ENCODE results near the gene HOXB6. TPM values are rescaled to one million over a fixed set of nuclear protein-coding genes. Genes with fewer than 3 reads are reported as not detected.

HOXB6 gene
- total and polyA plus RNA-seq, 2 donors, result 3.1 to 4.0 TPM

DNA sequence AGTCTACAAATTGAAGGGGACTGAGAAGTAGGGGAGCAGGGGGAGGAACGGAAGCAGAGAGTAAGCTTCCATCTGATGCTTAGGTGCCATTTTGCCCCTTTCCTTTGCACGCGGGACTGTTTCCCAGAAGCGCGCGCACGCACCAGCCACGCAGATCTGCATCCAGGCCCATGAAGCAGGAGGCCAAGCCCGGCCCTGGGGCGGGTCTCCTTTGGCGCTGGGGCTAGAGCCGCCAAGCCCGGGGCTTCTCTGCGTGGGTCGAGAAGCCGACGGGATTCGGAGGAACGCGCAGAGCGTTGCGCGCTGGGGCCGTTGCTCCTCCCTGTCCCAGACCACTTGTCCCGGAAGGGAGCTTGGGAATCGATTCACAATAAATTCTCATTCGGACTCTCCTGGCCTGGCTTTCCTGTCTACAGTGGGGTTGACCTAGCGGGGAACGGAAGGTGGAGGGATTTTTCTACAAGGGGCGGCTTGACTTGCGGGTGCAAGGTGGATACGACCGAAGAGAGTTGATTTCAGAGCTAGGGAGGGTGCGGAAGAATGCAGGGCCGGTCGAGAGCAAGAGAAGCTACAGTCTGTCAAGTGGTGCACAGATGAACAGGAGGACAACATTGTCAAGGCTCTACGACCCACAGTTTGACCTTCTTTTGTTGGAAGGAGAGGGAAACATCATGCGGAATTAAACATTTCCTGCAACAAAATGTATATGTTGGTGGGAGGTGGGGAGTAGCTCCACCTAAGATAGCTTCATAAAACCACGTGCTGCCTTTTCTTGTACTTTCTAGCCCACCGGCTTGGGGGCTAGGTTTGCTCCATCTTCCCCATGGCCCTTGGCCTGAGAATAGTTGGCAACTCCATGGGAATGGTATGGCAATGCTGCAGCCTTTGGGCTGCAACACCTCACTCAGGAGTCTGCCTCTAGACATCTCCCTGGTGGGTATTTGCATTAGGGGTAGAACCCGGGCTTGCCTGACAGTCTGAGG, 16.9 kb upstream of the HOXB6 start:
- Histone ChIP-seq H3K4me1 (ENCODE audit: insufficient read depth) (no peaks in the 10 kb centered on the region), H3K27ac (ENCODE audit: low read depth) (no peak overlapping the region), H3K4me3 (ENCODE audit: low read depth, low read length) (no peak overlapping the region), H3K36me3 (ENCODE audit: insufficient read depth) (no peaks in the 10 kb centered on the region)
- 28% methylated on average over 41 of the region's 41 CpGs for WGBS
- no peak for DNase-seq (ENCODE audit: extremely low spot score)

DNA sequence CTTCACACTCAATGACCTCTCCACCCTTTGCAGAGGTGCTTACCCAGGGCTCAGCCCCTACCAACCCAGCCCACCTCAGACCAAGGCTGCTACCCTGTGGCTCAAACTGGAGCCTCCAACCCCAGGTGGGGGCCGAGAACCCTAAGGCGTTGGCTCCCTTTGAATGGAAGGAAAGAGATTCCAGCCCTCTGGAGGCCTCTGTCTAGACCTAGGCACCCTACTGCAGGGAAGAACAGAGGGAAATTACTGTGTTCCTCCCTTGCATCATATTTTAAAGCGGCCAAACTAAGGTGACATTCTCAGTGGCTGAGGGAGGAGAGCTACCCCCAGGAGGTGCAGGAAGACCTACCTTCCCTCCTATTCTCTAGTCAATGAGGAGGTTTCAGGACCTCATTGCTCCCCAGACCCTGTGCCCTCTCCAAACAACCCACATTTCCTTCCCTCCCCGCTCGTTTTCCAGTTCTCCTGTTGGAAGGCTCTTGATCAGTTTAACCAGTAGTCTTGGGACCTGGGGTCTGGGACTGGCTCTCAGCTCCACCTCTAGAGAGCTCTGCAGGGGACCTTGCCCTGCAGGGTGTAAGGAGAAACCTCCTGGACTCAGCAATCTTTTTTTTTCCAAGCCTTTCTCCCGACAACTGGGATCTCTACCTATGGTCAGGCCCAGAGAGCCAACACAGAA, 15.8 kb upstream of the HOXB6 start:
- H3K27ac ChIP-seq (ENCODE audit: low read depth), result no peak overlapping the region
- H3K4me1 ChIP-seq (ENCODE audit: insufficient read depth), result no peaks in the 10 kb centered on the region
- DNase-seq (ENCODE audit: extremely low spot score), result no peak
- no peaks in the 10 kb centered on the region for H3K36me3 ChIP-seq (ENCODE audit: insufficient read depth)
- WGBS, result 44% methylated on average over 6 of the region's 6 CpGs
- H3K4me3 ChIP-seq (ENCODE audit: low read depth, low read length), result no peak overlapping the region

DNA sequence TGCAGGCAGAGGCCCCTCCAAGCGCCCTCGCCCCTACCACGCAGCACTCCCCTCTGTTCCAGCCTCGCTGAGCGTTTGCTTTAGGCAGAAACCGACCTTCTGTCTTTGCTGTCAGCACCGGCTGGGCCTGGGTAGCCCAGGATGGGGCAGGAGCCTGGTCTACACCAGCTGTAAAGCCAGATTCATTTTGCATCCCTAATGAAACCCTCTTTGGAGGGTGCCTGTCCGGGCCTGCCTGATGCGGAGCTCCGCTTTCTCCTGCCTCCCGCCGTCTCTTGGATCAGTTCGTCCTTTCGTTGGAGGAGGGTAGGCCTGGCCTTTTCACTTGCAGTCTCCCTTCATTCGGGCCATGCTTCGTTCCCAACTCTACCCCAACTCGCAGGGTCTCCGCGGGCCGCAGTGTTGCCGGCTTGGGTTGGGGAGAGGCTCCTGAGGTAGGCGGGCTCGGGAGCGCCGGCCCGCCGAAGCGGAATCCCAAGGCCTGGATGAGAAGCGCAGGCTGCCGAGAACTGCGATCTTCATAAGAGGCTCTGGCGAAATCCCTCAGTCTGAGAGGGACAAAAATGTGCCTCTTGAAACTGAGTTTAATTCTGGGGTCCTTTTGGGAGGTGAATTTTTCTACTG, 15.2 kb upstream of the HOXB6 start:
- Histone ChIP-seq H3K36me3 (ENCODE audit: insufficient read depth) (no peaks in the 10 kb centered on the region), H3K4me3 (ENCODE audit: low read depth, low read length) (no peak overlapping the region), H3K27ac (ENCODE audit: low read depth) (no peak overlapping the region), H3K4me1 (ENCODE audit: insufficient read depth) (no peaks in the 10 kb centered on the region)
- WGBS, result 35% methylated on average over 32 of the region's 32 CpGs
- no peak for DNase-seq (ENCODE audit: extremely low spot score)

DNA sequence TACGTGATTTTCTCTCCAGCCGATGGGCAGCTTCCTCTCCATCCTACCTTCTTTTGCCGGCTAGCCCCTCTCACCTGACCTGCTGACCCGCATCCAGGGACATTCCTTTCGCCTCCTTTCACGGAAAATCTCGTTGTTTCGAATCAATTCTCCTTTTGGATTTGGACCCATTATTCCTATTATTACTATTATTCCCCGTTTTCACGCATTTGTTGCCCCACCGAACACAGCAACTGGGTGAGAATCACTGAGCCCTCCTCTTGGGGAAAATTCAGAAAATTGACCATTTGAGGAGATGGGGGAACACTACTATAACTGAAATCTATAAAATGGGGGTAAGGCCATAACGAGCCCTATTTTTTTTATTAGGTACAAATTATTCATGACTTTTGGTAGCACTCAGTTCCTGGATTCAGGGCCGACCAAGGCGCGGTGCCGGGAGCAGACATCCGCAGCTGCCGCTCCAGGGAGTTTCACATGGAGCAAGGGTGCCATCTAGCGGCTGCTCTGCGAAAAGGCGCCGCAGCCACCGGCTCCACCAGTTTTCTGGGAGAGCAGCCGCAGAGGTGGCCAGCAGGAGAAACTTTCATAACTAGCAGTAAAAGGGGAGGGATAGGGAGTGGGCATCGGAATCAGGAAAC, 13.6 kb upstream of the HOXB6 start:
- Histone ChIP-seq H3K36me3 (ENCODE audit: insufficient read depth) (no peaks in the 10 kb centered on the region), H3K4me3 (ENCODE audit: low read depth, low read length) (no peak overlapping the region), H3K4me1 (ENCODE audit: insufficient read depth) (no peaks in the 10 kb centered on the region), H3K27ac (ENCODE audit: low read depth) (no peak overlapping the region)
- no peak for DNase-seq (ENCODE audit: extremely low spot score)
- WGBS, result 5% methylated on average over 25 of the region's 25 CpGs

DNA sequence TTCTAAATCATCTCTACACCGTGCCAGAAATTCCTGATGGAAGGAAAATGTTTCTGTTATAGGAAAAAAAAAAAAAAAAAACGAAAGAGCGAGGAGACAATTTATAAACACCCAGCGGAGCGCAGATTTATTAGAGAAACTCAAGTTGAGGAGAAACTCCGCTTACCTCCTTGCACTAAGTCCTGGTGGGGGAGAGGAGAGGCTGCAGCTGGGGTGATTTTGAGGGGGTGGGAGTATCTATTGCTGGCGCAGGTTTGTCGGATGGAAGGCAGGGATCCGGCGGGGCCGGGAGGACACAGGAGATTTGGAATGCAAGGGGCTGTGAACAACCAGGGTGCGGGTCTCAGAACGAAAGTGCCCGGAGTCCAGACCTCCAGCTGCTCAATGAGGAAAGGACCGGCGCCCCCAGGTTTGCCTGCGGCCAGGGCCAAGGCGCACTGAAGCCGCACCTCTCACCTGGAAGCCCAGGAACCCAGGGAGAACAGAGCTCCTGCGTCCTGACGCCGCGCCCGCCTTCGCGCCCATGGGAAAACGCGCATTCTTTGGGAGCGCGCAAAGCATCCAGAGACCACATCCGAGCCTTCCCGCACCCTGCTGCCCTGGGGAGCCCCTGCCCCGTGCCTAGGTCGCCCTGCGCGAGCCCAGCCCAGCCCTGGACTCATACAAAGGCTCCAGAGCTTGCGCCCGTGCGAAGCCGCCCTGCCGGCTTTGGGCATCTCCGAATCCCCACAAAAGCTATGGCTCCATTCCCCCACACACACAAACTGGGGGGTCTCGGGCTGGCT, 12.9 kb upstream of the HOXB6 start:
- Histone ChIP-seq H3K27ac (ENCODE audit: low read depth) (no peak overlapping the region), H3K36me3 (ENCODE audit: insufficient read depth) (no peaks in the 10 kb centered on the region), H3K4me3 (ENCODE audit: low read depth, low read length) (no peak overlapping the region), H3K4me1 (ENCODE audit: insufficient read depth) (no peaks in the 10 kb centered on the region)
- WGBS, result 12% methylated on average over 43 of the region's 43 CpGs
- no peak for DNase-seq (ENCODE audit: extremely low spot score)

DNA sequence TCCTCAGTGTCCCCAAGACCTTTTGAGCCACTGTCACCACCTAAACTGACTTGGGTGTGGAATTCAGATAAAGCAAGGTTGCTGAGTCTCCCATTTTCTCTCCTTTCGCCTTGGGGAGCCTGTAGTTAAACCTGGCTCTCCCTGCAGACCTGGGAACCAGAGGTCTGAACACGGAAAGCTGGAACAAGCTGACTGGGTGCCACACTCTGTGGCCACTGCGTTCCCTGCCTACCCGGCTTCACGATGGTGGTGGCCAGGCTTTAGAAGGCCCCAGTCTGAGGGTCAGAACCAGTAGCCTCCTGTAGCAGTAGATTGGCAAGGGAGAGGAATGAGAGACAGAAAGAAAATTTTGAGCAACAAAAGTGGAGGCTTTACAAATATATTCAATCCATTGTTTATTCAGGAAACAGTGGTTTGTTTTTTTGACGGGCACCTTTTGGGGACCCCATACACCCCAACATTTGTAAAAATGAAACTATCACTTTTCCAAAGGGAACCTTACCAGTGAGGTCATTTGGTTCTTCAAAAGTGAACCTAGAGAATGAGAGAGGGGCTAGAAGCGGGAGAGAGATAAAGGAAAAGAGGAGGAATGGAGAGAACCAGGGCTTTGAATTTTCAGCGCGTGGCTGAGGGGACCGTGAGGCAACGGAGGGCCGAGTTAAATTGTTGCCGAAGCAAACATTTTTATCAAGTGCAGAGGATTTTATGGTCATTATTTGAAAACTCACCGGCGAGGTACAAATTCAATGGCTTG, 12.1 kb upstream of the HOXB6 start:
- 23% methylated on average over 15 of the region's 15 CpGs for WGBS
- H3K4me3 ChIP-seq (ENCODE audit: low read depth, low read length), result no peak overlapping the region
- no peak for DNase-seq (ENCODE audit: extremely low spot score)
- H3K36me3 ChIP-seq (ENCODE audit: insufficient read depth), result no peaks in the 10 kb centered on the region
- no peak overlapping the region for H3K27ac ChIP-seq (ENCODE audit: low read depth)
- H3K4me1 ChIP-seq (ENCODE audit: insufficient read depth), result no peaks in the 10 kb centered on the region

DNA sequence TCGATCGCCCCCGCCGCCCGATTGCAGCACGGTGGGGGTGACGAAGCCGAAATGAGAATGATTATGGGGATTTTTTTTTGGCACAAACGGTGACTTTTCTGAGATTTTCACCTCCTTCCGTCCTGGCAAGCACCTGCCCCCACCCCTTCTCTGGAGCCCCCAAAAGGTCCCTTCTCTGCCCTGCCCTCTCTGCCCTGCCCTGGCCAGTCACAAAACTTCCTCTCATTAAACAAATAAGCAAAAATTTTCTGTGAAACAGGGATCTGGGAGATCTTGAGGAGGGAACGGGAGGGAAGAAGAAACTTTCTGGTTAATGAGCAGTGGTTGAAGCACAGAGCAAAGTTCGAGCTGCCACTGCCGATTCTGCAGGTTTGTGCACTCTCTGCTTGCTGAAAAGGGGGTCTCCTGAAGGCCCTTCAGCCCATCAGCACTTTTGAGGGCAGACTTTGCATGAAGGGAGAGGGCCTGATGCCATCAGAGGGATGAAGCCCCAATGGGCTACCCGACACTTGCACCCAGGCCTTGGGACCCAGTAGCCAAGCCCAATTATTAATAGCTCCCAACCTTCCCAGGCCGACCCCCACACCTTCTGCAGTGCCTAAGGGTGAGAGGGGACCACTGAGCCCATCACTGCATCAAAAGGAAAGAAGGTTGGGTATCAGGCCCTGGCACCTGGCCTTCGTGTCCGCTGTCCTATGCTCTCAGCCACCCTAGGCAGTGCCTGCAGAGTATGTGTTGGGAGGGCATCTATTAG, 11.4 kb upstream of the HOXB6 start:
- no peak for DNase-seq (ENCODE audit: extremely low spot score)
- no peaks in the 10 kb centered on the region for H3K4me1 ChIP-seq (ENCODE audit: insufficient read depth)
- H3K27ac ChIP-seq (ENCODE audit: low read depth), result no peak overlapping the region
- H3K4me3 ChIP-seq (ENCODE audit: low read depth, low read length), result no peak overlapping the region
- H3K36me3 ChIP-seq (ENCODE audit: insufficient read depth), result no peaks in the 10 kb centered on the region
- WGBS, result 22% methylated on average over 17 of the region's 17 CpGs

DNA sequence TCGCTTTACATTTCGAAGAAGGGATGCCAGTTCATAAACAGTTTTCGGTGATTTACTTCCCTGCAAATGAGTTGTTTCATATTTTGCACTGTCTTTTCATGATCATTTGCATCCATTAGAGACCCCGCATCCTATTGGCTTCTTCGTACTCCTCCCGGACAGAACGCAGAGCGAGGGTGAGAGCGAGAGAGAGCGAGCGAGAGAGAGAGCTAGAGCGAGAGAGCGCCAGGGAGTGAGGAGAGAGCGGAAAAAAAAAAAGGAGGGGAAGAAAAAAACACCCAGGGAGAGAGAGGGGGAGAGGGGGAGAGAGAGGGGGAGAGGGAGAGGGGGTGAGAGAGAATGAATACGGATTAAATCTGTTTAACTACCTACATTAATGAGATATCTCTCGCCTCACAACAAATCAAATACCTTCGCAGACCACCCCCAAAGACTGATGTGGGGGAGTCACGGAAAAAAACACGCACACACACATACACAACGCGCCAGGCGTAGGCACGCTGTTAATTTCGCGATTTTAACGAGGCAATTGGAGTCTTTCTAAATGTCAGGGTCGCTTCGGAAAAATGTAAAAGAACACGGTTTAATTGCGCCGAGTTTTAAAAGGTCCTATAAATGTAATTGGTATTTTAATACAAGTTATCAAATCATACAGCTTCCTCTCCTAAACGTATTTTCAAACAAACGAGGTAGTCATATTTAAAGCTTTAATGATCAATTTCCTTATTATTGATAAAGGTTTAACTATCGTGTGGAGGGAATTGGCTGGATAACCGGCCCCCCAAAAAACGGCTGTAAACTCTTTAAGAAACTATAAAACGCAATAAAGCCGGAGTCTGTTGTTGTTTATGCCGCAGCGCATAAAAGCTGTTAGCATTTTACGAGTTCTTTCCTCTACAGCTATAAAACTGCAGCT, 10.5 kb upstream of the HOXB6 start, which contains the start of gene HOXB8:
Gene HOXB8, minus strand, starts transcription at position 246 of the 916 bp plus-strand sequence. CDS start 588 bp downstream, outside the sequence.
- 15% methylated on average over 41 of the region's 41 CpGs for WGBS
- no peak within 1 kb of the TSS for H3K27ac ChIP-seq (ENCODE audit: low read depth)
- DNase-seq (ENCODE audit: extremely low spot score), result no peak
- H3K36me3 ChIP-seq (ENCODE audit: insufficient read depth), result no peaks in the 10 kb centered on the region
- no peaks in the 10 kb centered on the region for H3K4me1 ChIP-seq (ENCODE audit: insufficient read depth)
- peak within 1 kb of the TSS; percentile 15 for H3K4me3 ChIP-seq (ENCODE audit: low read depth, low read length)

DNA sequence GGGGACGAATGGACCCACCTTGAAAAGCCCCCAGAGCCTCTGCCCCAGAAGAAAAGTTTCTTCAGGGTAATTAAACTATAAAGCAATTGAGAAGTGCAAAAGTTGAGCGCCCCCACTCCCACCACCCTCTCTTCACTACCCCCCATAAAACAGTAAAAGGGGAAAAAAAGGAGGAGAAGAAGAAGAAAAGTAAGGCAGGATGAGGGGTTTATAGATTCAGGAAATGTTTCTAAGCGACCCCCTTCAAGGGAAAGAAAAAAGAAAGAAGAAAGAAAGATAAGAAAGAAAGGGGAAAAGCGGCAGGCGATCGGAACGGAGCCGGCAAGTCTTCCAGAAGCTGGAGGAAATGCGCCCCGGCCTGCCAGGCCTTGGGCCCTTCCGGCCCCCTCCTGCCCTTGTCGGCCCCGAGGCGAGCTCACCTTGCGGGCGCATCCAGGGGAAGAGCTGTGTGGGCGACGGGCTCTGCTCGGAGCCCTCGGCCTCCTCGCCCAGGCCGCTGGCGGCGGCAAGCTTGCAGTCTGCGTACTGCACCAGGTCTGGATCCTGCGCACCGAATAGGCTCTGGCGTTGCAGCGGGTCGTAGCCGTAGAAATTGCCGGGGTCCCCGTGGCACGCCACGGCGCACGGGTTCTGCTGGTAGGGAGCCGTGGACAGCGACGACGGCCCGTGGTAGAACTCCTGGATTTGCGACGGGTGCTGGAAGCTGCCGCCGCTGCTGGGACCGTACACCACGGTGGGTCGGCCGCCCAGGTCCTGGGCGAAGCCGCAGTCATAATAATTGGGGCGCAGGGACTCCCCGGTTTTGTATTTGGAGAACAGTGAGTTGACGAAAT, 9.3 kb upstream of the HOXB6 start:
- WGBS, result 3% methylated on average over 55 of the region's 55 CpGs
- Histone ChIP-seq H3K36me3 (ENCODE audit: insufficient read depth) (no peaks in the 10 kb centered on the region), H3K4me1 (ENCODE audit: insufficient read depth) (no peaks in the 10 kb centered on the region), H3K27ac (ENCODE audit: low read depth) (no peak overlapping the region), H3K4me3 (ENCODE audit: low read depth, low read length) (peak overlapping the region; percentile 15)
- DNase-seq (ENCODE audit: extremely low spot score), result no peak

DNA sequence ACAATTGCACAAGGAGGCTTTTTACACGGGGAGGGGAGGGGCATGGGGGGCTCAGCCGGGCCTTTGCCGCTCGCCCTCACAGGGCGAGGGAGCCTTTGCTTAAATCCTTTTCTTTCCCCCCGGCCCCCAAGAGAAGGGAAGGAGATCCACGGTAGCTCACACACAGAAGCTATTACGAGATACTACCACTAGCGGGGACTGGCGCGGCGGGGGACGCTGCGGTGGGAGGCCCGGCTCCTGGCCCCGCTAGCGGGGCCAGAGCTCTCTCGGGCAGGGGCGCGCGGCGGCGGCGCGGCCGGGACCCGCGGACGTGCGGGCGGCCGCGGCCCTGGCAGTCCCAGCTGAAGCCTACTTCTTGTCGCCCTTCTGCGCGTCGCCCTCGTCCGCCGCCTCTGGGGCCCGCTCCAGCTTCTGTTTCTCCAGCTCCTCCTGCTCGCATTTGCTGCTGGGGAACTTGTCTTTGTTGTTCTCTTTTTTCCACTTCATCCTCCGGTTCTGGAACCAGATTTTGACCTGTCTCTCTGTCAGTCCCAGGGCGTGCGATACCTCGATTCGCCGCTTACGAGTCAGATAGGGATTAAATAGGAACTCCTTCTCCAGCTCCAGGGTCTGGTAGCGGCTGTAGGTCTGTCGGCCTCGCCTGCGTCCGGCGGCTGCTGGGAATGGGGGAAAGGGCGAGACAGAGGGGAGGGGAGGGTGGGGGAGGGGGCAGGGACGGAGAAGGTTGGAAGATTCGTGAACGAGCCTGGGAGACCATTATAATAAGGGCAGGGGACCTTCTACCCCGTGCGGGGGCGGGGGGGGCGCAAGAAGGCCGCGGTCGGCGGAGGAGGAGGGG, 8.3 kb upstream of the HOXB6 start:
- WGBS, result 1% methylated on average over 67 of the region's 67 CpGs
- Histone ChIP-seq H3K4me3 (ENCODE audit: low read depth, low read length) (peak overlapping the region; percentile 45), H3K27ac (ENCODE audit: low read depth) (no peak overlapping the region), H3K36me3 (ENCODE audit: insufficient read depth) (no peaks in the 10 kb centered on the region), H3K4me1 (ENCODE audit: insufficient read depth) (no peaks in the 10 kb centered on the region)
- DNase-seq (ENCODE audit: extremely low spot score), result no peak
